GM15510 (cell line): Measurements from ENCODE around the gene STK17B.

Experiments
- POLR2A ChIP-seq: IDR thresholded peaks from 3 replicates; pipeline ENCODE4 v1.6.1; 2011; ENCODE audit warnings: borderline replicate concordance; ENCODE audit not compliant: insufficient read length; ENCODE audit errors: extremely low read depth

STK17B gene

DNA sequence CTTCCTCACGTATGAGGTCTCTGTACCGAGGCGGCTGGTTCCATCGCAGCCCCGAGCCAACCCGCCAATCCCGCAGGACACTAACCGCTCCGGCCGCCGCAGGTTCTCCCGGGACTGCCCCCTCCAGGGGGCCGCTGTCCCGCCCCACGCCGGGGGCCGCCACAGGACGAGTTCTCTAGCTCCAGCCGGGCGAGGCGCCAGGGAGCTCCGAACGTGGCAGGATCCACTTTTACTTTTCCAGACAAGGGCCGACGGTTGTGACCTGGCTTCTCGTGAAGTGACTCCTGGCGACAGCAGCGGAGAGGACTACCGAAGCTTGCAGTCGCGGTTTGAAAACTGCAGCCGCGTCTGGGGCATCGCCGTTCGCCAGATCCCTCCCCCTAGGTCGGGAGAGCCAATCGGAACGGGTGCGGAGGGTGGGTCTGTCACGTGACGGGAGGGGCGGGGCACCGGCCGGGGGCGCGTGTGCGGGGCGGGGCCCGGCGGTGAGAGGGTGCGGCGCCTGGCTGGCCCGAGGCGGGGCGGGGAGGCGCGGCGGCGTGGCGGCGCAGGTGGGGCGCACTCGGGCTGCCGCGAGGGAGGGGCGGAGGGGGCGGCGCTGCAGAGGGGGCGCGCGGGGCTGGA, at the start of gene STK17B:
Gene STK17B, minus strand, starts transcription at position 331 of the 624 bp plus-strand sequence. CDS start 8,195 bp downstream, outside the sequence.
- peak; percentile 99 for TF ChIP-seq POLR2A

DNA sequence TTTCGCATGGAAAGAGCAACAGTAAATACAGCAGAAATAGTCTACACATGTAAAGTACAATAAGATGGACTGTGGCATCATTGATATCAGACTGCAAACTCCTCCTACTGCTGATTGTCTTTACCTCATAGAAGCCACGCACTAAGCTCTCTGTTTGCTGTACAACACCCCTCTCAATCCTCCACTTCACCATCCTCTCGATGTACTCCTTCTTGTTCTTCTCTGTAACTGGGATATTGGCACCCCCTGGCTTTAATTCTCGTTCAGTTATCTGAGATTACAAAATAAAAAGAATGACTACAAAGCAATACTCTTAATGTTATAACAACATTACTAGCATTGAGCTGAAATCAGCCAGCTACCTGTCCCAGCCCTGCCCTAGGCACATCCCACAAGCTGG, 49.3 kb upstream of the STK17B start:
- TF ChIP-seq POLR2A = no peak

DNA sequence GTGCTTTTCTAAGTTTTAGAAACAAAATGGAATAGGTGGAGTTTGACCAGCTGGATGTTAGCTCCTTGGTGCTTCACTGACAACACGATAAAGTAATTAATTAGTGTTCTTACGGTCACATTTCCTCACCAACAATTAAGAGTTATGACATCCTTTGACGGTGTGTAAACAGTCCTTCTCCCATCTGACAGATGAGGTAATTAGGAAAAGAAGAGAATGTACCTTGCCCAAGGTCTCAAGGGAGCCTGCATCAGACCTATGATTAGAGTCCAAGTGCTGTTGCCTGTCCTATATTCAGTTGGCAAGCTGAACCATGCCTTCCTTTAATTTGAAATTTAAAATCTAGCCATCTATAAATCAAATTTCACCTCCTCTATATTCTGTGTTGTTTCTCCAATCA, 48.3 kb upstream of the STK17B start:
- no peak for TF ChIP-seq POLR2A

DNA sequence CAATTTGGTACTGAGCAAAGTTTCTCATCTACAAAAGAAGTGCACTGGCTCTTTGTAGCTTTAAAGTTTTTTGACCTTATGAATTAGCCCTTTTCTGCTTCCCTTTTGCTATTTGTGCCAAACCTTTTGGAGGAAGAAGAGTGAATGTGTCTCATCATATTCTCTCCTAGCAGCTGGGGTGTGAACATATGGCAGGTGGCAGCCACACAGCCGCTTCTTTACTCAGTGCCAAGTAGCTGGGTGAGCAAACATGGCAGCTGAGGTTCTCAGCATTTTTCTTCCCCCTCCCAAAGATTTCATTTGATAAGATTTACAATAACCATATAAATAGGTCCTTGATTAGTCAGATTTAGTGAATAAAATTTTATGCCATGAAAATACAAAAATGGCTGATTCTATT, 46.7 kb upstream of the STK17B start:
- no peak for TF ChIP-seq POLR2A

DNA sequence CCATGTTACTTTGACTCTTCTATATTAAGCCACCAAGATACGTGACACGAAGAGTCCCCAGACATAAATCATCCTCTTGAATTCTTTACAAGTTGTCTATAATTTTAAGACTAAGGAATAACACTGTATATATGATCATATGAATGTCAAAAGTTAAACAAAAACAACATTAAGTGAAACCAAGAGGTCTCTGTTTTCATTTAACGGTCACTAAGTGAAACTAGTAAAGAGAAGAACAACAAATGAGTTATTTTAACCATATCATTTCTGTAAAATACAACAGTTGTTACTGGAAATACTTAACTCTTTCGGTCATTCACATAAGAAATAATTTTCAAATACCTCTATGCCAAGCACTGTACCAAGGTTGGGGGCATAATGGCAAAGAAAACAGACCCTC, 45.7 kb upstream of the STK17B start:
- TF ChIP-seq POLR2A = no peak

DNA sequence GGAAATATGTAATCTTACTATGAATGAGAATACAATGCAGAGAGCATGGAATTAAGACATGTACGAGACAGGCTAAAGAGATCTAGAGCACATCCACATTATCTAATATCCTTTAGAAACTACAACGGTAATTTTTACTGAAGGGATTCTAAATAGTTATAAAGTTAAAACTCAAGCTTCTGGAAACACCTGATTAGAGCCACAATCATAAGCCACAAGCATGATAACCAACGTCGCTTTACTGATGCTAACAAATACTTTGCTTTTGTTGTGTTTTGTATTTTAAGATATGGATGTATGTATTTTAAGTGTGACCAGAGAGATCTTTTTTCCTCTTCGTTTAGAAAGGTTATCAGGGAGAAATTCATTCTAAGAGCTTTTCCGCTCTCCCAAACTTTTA, 44.0 kb upstream of the STK17B start:
- no peak for TF ChIP-seq POLR2A

DNA sequence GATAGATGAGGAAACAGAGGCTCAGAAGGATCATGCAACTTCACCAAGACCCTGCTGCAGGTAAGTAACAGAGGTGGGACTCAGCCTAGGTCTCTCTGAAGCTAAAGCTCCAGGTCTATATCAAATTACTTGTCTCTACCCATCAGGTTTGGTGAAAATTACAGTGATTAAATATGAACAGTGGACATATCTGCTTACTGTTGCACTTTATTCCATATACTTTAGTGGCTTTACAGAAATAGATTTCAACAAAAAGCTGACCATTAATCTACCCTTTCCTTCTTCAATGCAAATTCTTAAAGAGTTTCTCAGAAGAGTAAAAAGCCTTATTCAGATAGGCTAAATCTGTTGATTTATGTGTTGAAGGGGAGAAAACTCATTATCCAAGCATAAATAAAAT, 42.8 kb upstream of the STK17B start:
- no peak for TF ChIP-seq POLR2A

DNA sequence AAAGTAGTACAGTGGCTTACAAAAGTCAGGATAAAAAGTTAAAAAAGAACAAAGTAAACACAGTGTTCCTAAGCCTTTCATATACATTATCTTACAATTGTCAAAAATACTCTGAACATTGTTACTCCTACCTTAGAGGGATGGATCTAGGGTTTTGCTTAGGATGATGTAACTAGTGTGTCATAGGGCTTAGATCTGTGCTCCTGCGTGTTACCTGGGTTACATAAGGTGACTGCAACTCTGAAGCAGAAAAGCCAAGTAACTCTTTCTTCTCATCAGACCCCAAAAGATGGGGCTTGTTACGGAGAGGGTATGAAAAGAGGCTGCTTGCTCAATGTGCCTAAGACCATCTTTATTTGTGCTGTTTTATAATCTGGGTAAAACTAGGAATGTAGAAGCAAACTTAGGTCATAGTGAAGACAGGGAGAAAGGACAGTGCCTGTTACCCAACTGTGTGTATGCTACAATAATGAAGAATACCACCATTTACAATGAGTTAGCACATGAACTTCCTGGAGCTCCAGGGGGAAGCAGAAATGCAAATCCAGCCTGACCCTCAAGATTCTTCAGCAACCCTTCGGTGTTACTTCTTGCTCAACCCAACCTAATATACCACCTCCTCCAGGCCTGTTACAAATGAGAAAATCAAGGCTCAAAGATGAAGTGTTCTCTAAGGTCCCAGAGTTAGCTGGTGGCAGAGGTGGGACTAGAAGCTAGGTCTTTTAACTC, 42.0 kb upstream of the STK17B start:
- TF ChIP-seq POLR2A = no peak

DNA sequence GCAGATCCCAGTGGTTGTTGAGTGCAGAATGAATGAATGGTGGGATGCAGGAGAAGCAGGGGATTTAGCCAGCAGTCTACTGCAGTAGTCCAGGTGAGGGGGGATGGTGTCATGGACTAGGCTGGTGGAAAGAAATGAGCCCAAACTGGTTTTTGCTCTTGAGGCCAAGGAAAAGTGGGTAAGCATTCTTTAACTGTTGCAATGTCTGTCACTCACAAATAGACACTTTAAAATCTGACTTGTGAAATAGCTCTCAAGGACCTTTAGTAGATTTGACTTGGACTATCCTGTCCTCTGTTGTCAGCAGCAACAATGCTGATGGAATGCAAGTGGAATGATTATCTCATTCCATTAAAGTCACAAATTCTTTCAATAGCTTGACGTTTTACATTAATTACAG, 37.5 kb upstream of the STK17B start:
- TF ChIP-seq POLR2A = no peak

DNA sequence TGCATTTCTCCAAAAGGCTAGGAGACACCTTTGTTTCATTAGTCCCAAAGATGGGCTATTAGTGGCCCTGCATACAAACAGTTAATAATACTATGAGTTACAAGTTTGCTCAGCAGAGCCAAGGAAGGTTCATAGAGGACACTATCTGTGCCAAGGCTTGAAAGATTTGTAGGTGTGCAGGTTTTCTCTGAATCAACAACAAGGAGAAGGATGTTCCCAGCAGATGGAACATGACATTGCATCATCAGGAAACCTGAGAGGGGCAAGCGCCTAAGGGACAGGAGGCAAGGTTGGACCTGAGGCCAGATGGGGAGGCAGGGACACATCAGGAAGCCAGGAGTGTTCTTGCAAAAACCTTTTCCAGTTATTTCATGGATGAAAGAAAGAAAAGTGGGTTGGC, 35.4 kb upstream of the STK17B start:
- TF ChIP-seq POLR2A = no peak

DNA sequence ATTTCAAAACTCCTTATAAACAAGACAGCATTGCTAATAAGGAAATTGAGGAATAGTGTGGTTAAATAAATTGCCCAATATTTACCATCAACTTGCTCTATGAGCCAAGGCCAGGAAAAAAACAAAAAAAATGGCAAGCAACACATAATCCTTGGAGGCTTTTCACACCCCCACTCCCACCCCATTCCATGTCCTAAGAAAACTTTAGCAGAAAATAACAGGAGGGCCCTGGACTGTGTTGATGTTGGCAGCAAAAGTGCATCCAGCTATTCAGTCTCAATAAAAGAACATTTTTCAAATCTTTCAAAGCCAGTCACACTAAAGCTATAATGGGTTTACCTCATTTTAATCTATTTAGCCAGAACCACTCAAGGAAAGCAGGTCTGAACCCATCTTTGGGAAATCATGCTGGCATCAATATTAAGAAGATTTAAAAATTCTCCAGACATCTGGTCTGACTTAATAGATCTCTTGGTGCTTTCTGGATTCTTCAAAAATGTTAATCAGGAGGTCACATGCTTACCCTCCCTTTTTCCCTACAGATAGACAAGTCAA, 34.6 kb upstream of the STK17B start:
- TF ChIP-seq POLR2A = no peak

DNA sequence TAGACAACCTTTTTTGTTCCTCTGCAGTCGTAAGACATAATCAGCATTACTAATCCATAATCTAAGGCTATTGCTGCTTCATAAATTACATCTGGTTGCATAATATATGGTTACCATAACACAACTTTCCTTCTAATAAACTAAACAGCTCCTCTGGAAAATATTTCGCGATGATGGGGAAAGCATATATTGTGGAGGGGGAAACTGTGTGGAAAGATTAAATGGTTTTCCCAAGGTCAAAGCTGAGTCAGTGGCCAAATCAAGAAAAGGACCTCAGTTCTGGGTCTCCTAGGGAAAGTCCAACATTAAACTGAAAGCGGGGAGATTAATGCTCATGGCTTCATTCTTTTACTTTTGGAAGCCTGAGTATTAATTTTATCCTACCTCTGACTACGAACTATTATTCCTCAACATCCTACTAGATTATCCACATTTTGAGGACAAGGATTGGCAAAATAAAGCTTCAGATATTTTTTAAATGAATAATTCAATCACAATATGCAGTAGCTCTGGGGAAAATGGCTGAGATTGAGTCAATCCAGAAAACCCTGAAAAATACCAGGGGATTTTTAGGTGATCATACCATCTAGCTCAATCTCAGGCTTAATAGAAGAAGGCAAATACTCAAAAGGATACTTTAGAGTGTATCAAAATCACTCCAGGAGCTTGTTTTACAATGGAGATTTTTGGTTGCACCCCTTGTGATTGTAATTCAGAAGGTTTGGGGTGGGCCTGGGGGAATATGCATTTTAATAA, 33.8 kb upstream of the STK17B start:
- no peak for TF ChIP-seq POLR2A

DNA sequence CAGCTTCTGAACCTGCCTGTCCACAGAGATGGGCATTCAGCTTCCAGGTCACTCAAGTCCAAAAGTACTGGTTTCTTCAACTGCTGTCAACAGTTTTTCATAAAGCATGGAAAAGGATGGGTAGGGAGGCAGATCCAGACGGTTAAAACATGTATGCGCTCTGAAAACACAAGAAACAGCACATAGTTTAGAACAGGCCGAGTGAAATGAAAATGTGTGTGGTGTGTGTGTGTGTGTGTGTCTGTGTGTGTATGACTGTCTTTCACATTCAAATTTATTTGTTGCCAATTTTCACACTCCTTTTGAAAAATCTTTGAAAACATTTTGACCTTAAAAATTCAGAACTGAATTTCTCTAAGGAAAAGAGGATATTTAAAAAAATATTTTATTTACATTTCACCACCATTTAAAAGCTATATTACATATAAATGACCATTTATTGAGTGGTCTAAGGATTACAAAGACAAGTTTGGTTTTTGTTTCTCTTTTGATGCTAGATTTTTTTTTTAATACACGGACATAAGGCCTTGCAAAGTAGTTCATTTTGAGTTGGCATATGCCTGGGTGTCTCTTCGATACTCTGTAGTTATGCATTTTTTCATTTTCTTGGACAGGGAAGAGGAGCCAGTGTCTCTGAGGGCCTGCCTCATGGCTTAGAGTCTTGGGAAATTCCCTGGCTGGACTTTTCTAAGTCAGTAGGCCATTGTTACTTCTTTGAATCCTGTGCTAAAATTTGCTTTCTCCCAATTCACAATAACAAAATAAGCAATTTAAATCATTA, 30.0 kb upstream of the STK17B start:
- no peak for TF ChIP-seq POLR2A

DNA sequence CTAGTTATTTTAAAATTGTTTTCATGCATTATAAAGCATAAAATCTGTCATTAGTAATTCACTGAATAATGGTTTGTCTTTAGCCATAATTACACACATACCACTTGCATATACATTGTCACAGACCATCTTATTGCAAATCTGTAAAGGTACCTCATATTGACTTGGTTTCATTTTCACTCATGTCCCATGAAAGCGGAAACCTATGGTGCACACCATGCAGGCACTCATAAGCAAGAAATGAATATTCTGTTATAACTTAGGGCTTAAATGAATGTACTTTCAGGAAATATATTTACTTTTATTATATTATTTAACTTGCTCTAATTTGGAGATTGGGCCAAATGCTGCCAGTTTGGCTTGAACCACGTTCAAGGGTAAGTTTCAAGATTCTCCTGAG, 29.2 kb upstream of the STK17B start:
- TF ChIP-seq POLR2A = no peak

DNA sequence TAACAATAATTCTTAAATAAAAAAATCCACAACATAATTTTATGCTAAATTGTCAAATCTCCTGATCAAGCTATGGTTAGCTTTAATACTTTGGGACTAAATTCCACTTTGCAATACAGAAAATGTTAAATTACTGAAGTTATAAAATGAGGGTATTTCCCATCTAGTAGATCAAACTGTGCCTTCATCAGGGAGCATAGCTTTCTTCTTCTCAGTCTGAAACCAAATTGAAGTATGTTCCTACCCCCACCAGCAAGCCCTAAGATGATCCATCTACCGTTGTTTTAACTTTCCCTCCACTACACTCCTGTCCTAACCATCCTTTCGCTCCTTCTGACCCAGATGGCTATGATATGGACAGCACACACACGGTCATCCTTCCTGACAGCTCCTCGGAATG, 24.4 kb upstream of the STK17B start:
- TF ChIP-seq POLR2A = no peak

DNA sequence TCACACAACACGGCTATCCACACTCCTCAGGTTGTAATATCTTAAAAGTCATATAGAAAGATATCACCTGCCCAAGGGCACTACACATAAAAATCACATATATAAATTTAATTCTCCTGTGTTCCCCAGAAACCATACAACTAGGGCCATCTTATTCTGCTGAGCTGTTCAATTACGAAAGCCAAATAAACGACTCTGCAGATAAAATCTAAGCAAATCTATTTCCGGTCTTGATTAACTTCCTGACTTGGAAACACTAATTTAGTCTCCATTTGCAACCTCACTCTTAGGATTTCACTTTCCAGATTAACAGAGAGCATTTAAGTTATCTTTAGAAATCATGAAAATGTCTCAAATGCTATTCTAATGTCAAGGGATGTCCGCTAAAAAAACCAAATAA, 23.9 kb upstream of the STK17B start:
- no peak for TF ChIP-seq POLR2A

DNA sequence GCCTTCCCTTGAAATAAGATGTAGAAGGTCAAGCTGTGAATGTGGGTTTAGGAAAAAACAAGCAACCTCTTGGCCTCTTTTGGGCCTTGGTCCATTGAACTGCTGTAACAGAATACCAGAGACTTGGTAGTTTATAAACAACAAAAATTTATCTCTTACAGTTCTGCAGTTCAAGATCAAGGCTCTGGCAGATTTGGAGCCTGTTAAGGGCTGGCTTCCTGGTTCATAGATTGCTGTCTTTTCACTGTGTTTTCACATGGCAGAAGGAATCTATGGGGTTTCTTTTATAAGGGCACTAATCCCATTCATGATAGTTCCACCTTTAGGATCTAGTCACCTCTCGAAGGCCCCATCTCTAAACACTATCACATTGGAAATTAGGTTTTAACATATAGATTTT, 20.2 kb upstream of the STK17B start:
- no peak for TF ChIP-seq POLR2A
